ENCODE data around the gene ATP2C2.

- no peak for TF ChIP-seq POLR2A (IDR thresholded peaks at IDR 0.05)
- TF ChIP-seq, protein P1, sequence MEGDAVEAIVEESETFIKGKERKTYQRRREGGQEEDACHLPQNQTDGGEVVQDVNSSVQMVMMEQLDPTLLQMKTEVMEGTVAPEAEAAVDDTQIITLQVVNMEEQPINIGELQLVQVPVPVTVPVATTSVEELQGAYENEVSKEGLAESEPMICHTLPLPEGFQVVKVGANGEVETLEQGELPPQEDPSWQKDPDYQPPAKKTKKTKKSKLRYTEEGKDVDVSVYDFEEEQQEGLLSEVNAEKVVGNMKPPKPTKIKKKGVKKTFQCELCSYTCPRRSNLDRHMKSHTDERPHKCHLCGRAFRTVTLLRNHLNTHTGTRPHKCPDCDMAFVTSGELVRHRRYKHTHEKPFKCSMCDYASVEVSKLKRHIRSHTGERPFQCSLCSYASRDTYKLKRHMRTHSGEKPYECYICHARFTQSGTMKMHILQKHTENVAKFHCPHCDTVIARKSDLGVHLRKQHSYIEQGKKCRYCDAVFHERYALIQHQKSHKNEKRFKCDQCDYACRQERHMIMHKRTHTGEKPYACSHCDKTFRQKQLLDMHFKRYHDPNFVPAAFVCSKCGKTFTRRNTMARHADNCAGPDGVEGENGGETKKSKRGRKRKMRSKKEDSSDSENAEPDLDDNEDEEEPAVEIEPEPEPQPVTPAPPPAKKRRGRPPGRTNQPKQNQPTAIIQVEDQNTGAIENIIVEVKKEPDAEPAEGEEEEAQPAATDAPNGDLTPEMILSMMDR (IDR thresholded peaks at IDR 0.05) = no peak
Observed at GRCh38 chr16:84367297-84367680, 1.0 kb upstream of the ATP2C2 start.
